NT2/D1 (cell line): Measurements from ENCODE around the gene ELFN1.

Experiments
- YY1 ChIP-seq: IDR thresholded peaks from 2 replicates; pipeline ENCODE4 v1.6.1; 2011; ENCODE audit not compliant: insufficient read length, insufficient read depth
- ZNF274 ChIP-seq: IDR thresholded peaks from 2 replicates; pipeline ENCODE4 v1.6.1; 2011; ENCODE audit warnings: mild to moderate bottlenecking, low read depth, low read length

DNA sequence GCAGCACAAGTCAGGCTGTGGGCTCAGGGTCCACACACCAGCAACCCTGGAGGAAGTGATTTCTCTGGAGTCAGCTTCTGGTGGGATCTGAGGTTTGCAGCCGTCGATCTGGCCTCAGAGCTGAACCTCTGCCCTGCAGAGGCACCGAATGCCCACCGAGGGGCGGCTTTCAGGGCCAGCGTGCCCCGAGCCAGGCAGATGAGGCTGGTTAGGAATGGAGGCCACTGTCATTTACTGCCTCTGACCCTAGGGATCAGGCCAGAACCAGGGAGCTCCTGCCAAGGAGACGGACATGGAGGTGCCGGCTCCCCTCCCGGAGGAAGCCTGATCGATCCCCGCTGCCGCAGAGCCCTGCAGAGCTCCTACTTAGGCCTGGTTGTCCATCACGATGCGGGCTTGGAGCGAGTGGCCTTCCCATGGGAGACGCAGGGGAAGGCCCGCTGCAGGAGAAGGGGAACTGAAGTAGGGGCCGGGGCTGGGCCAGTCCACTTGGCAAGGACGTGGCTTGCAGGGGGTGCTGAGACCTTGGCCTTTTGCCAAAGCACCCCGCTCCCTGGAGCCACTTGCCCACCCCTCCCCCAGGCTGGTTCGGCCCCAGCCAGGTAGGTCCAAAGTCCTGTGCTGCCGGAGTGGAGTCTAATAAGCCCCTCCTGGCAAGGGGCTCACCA is 19.6 kb upstream of the ELFN1 start:
- TF ChIP-seq ZNF274 (no peak), YY1 (no peak)
